Astrocyte of the spinal cord (primary cell): Measurements from ENCODE around the gene RABGAP1L.
A peak's percentile ranks its signal among the peaks of the same experiment; 100 is the strongest.
"Not testable (repeated sequence)": the region's sequence is repeated elsewhere in the genome, so short reads cannot be mapped to it uniquely, and the experiment has no call there.

Source experiments
- DNase-seq: peaks from one replicate; pipeline ENCODE4 v3.0.0; 2011; ENCODE audit warnings: low read depth, low spot score
- H3K4me3 ChIP-seq: 2 replicates; pipeline ENCODE4 v1.5.1; 2011; ENCODE audit warnings: low read depth, mild to moderate bottlenecking, low read length, moderate library complexity
- in situ Hi-C: cut with HindIII; loops from 2 replicates; pipeline ENCODE4 v1.10.0; 2017; ENCODE audit warnings: low sequenced_read_pairs
- TF ChIP-seq, protein P1 (sequence below): IDR thresholded peaks from 2 replicates; pipeline ENCODE4 v1.5.1; 2012; ENCODE audit warnings: low read depth, mild to moderate bottlenecking, low read length, inconsistent platforms

Gene RABGAP1L

DNA sequence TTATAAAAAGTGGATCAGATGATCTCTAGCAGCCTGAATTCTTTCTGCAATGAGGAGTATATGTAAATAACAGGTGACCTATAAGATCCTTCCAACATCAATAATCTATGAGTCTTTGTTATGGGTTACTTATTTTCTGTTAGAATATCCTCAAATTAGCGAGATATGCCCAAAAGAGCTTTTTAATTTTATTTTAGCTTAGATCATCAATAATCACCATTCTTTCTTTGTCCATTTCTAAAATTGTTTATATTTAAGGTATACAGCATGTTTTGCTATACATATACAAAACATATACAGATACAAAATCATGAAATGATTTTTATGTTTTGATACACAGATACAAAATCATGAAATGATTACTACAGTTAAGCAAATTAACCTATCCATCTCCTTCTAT, 11.8 kb downstream of the RABGAP1L start:
- no peak overlapping the region for H3K4me3 ChIP-seq
- TF ChIP-seq, protein P1, sequence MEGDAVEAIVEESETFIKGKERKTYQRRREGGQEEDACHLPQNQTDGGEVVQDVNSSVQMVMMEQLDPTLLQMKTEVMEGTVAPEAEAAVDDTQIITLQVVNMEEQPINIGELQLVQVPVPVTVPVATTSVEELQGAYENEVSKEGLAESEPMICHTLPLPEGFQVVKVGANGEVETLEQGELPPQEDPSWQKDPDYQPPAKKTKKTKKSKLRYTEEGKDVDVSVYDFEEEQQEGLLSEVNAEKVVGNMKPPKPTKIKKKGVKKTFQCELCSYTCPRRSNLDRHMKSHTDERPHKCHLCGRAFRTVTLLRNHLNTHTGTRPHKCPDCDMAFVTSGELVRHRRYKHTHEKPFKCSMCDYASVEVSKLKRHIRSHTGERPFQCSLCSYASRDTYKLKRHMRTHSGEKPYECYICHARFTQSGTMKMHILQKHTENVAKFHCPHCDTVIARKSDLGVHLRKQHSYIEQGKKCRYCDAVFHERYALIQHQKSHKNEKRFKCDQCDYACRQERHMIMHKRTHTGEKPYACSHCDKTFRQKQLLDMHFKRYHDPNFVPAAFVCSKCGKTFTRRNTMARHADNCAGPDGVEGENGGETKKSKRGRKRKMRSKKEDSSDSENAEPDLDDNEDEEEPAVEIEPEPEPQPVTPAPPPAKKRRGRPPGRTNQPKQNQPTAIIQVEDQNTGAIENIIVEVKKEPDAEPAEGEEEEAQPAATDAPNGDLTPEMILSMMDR, result no peak
- in situ Hi-C loops, result no loop called here
- DNase-seq, result no peak

GRCh38 chr1:174174461-174175329, 15.4 kb downstream of the RABGAP1L start:
- H3K4me3 ChIP-seq, result no peak overlapping the region
- TF ChIP-seq, protein P1, result no peak
- in situ Hi-C loops, result no loop called here
- DNase-seq, result no peak

GRCh38 chr1:174178459-174178858, 19.1 kb downstream of the RABGAP1L start:
- DNase-seq, in situ Hi-C loops: not testable (repeated sequence)

GRCh38 chr1:174189428-174190062, 30.2 kb downstream of the RABGAP1L start:
- in situ Hi-C loops, result no loop called here
- no peak overlapping the region for H3K4me3 ChIP-seq
- no peak for DNase-seq
- TF ChIP-seq, protein P1, result no peak

More at GRCh38 chr1:174178459-174178858, 19.1 kb downstream of the RABGAP1L start:
- H3K4me3 ChIP-seq, result not testable (repeated sequence)

- in situ Hi-C loops, result no loop called here
- no peak overlapping the region for H3K4me3 ChIP-seq
- no peak for DNase-seq
- TF ChIP-seq, protein P1, result no peak
Measured at GRCh38 chr1:174190691-174191199, 31.4 kb downstream of the RABGAP1L start.

DNA sequence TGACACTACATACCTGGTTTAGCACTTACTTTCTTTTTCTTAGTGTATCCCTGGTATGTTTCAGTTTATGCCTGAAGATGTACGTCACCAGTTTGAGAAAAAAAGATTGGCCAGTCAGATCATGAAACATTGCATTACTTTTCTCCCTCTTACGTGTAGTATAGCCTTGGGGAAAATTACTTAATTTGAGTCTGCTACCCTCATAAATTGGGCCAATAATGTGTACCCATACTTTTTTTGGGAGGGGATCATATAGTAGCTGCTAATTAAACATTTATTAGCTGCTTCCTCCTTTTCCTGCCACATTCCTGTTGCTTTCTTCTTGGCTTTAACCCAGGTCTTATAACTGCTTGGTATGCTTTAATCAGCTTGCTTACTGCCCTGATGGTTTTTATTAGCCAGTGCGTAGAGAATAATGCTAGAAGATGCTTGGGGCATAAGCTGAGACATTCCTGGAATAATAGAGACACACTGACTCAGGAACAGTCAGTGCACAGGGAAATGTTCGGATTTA, 32.1 kb downstream of the RABGAP1L start:
- TF ChIP-seq, protein P1, result no peak
- DNase-seq, result peak; percentile 18
- in situ Hi-C loops, result no loop called here
- no peak overlapping the region for H3K4me3 ChIP-seq
